Stimulated activated CD4-positive, alpha-beta T cell treated with anti-CD3 and anti-CD28 coated beads, TNF-alpha, amount 100 ng/mL, for 4 hours (primary cell): ENCODE measurements around the gene LRP6.
"Not testable (repeated sequence)": the region's sequence is repeated elsewhere in the genome, so short reads cannot be mapped to it uniquely, and the experiment has no call there.

Experiments
- DNase-seq, 3 experiments: peaks; one replicate each; pipeline ENCODE4 v3.0.0-alpha.2; 2020; ENCODE audit warnings: low read depth in 3 of 3

LRP6 gene

GRCh38 chr12:12266873-12267741 lies at the start of gene LRP6:
LRP6 (minus strand) TSS chr12:12267044; CDS start chr12:12266735, 309 bp downstream.
- peak; percentile 63 to 70 (median 68) for DNase-seq

- no peak for DNase-seq
Observed at GRCh38 chr12:12315838-12316237, 49.0 kb upstream of the LRP6 start.

- not testable (repeated sequence) for DNase-seq
Observed at GRCh38 chr12:12310695-12311094, 43.9 kb upstream of the LRP6 start.

- DNase-seq, result no peak
Observed at GRCh38 chr12:12305568-12306300, 38.9 kb upstream of the LRP6 start.

GRCh38 chr12:12302976-12303375 lies 36.1 kb upstream of the LRP6 start:
- DNase-seq, result no peak

- no peak for DNase-seq
Observed at GRCh38 chr12:12301122-12301521, 34.3 kb upstream of the LRP6 start.

- no peak for DNase-seq
Observed at GRCh38 chr12:12297201-12297830, 30.5 kb upstream of the LRP6 start.

- DNase-seq, result no peak
Observed at GRCh38 chr12:12294215-12295005, 27.6 kb upstream of the LRP6 start.

- DNase-seq, result no peak
Observed at GRCh38 chr12:12290206-12290605, 23.4 kb upstream of the LRP6 start.

GRCh38 chr12:12286441-12286840 lies 19.6 kb upstream of the LRP6 start:
- no peak for DNase-seq

- DNase-seq, result no peak
Observed at GRCh38 chr12:12282761-12283425, 16.0 kb upstream of the LRP6 start.

- no peak for DNase-seq
Observed at GRCh38 chr12:12282202-12282601, 15.4 kb upstream of the LRP6 start.

GRCh38 chr12:12281134-12281533 lies 14.3 kb upstream of the LRP6 start:
- no peak for DNase-seq

- no peak for DNase-seq
Observed at GRCh38 chr12:12278899-12279298, 12.1 kb upstream of the LRP6 start.

GRCh38 chr12:12275874-12276273 lies 9.0 kb upstream of the LRP6 start:
- DNase-seq, result no peak

GRCh38 chr12:12273291-12273957 lies 6.6 kb upstream of the LRP6 start:
- DNase-seq, result no peak

GRCh38 chr12:12272869-12273268 lies 6.0 kb upstream of the LRP6 start:
- no peak for DNase-seq

GRCh38 chr12:12270226-12270625 lies 3.4 kb upstream of the LRP6 start:
- no peak for DNase-seq

- no peak for DNase-seq
Observed at GRCh38 chr12:12267742-12268200, 927 bp upstream of the LRP6 start.

- no peak for DNase-seq
Observed at GRCh38 chr12:12266389-12266872, 413 bp downstream of the LRP6 start.
